Measurements from ENCODE around the gene AANAT.

DNA sequence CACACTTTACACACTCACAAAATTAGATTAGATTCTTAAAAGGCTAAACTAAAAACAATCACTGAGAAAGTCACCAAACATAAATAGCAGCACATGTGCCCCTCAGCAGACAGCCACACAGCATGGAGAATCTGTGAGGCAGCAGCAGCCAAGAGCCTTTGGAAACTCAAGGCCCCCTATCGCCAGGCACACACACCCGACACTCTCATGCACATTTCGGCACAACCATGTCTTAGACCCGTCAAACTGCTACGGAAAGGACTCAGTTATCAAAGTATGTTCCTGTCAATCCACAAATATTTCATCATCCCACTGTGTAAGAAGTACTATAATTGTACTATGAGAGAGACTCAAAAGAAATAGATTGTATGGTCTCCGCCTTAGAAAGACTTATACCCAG is 35.4 kb upstream of the AANAT start:
- no peak for TF ChIP-seq CTCF (IDR thresholded peaks at IDR 0.05 in 8 of 11, conservative IDR thresholded peaks at IDR 0.05 in 3 of 11)
- TF ChIP-seq POLR2AphosphoS5 (IDR thresholded peaks at IDR 0.05): no peak

Data from spleen (tissue), 7 donors.